ENCODE results near the gene CHST12. TPM values are rescaled to one million over a fixed set of nuclear protein-coding genes. Genes with fewer than 3 reads are reported as not detected.

Gene CHST12
- total RNA-seq, 1 experiment from 2014 or later: 12.9 TPM

DNA sequence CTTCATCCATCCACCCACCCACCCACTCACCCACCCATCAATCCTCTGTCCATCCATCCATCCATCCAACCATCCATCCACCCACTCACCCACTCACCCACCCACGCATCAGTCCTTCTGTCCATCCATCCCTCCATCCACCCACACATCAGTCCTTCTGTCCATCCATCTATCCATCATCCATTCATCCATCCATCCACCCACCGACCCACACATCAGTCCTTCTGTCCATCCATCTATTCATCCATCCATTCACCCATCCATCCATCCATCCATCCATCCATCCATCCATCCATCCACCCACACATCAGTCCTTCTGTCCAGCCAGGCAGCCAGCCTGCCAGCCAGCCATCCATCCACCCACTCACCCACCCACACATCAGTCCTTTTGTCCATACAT lies 88.6 kb downstream of the CHST12 start:
- H3K4me1 ChIP-seq (ENCODE audit: insufficient read depth, low read length): no peaks in the 10 kb centered on the region
- no peak for ATAC-seq
- H4K20me1 ChIP-seq (ENCODE audit: low read length): no peaks in the 10 kb centered on the region
- no peak overlapping the region for H3K9ac ChIP-seq (ENCODE audit: low read length)
- H3K9me2 ChIP-seq (replicated peaks; ENCODE audit: low read length): no peaks in the 10 kb centered on the region
- H3K4me2 ChIP-seq (ENCODE audit: low read length): no peak overlapping the region
- H3K79me2 ChIP-seq (ENCODE audit: low read length): no peaks in the 10 kb centered on the region
- no peaks in the 10 kb centered on the region for H3K36me3 ChIP-seq (ENCODE audit: low read depth, low read length)
- H2AFZ ChIP-seq (ENCODE audit: low read length): no peak overlapping the region
- H3K27me3 ChIP-seq (ENCODE audit: low read length): no peaks in the 10 kb centered on the region
- TF ChIP-seq, protein P1, sequence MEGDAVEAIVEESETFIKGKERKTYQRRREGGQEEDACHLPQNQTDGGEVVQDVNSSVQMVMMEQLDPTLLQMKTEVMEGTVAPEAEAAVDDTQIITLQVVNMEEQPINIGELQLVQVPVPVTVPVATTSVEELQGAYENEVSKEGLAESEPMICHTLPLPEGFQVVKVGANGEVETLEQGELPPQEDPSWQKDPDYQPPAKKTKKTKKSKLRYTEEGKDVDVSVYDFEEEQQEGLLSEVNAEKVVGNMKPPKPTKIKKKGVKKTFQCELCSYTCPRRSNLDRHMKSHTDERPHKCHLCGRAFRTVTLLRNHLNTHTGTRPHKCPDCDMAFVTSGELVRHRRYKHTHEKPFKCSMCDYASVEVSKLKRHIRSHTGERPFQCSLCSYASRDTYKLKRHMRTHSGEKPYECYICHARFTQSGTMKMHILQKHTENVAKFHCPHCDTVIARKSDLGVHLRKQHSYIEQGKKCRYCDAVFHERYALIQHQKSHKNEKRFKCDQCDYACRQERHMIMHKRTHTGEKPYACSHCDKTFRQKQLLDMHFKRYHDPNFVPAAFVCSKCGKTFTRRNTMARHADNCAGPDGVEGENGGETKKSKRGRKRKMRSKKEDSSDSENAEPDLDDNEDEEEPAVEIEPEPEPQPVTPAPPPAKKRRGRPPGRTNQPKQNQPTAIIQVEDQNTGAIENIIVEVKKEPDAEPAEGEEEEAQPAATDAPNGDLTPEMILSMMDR (conservative IDR thresholded peaks at IDR 0.05; ENCODE audit: low read depth, low read length): no peak
- no peak for TF ChIP-seq EZH2phosphoT487 (IDR thresholded peaks at IDR 0.05; ENCODE audit: borderline replicate concordance, low read length)
- TF ChIP-seq EZH2 (IDR thresholded peaks at IDR 0.05; ENCODE audit: low read length, unreplicated experiment): no peak
- no peak overlapping the region for H3K27ac ChIP-seq (ENCODE audit: low read length)
- ChIA-PET POLR2A (ENCODE audit: unreplicated experiment) (no interaction called here), CTCF (no interaction called here)
- H3F3A ChIP-seq (ENCODE audit: low read length, unreplicated experiment): no peaks in the 10 kb centered on the region
- BruUV-seq (replicated peaks): no TSS peak
- intact Hi-C loops (cut with micrococcal nuclease): no loop called here
- H3K9me3 ChIP-seq (ENCODE audit: low read length): no peaks in the 10 kb centered on the region
- DNase-seq: no peak
- H3K4me3 ChIP-seq (ENCODE audit: low read length): no peak overlapping the region

DNA sequence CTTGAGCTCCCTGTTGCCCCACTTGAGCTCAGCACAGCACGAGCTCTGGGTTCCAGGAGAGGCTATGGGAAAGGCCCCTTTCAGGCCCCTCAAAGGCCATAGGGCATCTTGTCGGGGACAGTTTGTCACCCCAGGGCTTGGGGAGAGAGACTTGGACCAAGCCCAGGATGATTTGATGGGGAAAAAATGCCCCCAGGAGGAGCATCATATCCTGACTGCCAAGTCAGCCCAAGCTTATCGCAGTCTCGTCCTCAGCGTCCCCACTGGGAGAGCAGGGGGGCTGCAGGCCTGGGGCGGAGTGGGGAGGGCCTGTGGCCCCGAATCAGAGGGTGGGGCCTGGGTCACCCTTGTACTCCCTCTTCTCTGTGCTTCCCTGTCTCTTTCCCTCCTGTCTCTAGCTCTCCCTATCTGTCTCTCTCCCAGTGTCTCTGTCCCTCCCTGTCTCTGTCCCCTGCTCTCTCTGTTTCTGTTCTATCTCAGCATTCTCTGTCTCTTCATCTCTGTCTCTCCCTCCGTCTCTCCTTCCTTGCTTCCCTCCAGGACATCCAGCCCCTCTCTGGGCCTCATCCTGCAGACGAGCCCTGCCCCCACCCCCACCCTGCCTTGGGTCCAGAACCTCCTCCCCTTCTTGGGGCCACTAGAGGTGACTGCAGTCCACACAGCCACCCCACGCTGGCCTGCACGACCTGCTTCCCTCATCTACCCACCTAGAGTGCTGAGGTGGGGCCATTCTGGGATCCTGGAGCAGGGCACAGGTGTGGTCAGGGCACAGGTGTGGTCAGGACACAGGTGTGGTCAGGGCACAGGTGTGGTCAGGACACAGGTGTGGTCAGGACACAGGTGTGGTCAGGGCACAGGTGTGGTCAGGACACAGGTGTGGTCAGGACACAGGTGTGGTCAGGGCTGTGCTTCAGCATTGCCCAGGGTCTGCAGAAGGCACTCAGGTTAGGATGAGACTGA lies 90.1 kb downstream of the CHST12 start:
- H4K20me1 ChIP-seq (ENCODE audit: low read length): no peaks in the 10 kb centered on the region
- H3K4me2 ChIP-seq (ENCODE audit: low read length): no peak overlapping the region
- no peaks in the 10 kb centered on the region for H3K27me3 ChIP-seq (ENCODE audit: low read length)
- no peaks in the 10 kb centered on the region for H3K4me1 ChIP-seq (ENCODE audit: insufficient read depth, low read length)
- no peaks in the 10 kb centered on the region for H3K9me2 ChIP-seq (replicated peaks; ENCODE audit: low read length)
- CTCF ChIA-PET: no interaction called here
- H3K4me3 ChIP-seq (ENCODE audit: low read length): no peak overlapping the region
- BruUV-seq (replicated peaks): no TSS peak
- no peaks in the 10 kb centered on the region for H3K79me2 ChIP-seq (ENCODE audit: low read length)
- H3K9ac ChIP-seq (ENCODE audit: low read length): no peak overlapping the region
- ATAC-seq: peak; percentile 10; the same call in 1 of the 2 replicates
- no peak overlapping the region for H3K27ac ChIP-seq (ENCODE audit: low read length)
- H3K36me3 ChIP-seq (ENCODE audit: low read depth, low read length): no peaks in the 10 kb centered on the region
- H2AFZ ChIP-seq (ENCODE audit: low read length): no peak overlapping the region
- no peaks in the 10 kb centered on the region for H3K9me3 ChIP-seq (ENCODE audit: low read length)
- no peak for TF ChIP-seq EZH2phosphoT487 (IDR thresholded peaks at IDR 0.05; ENCODE audit: borderline replicate concordance, low read length)
- no peak for TF ChIP-seq EZH2 (IDR thresholded peaks at IDR 0.05; ENCODE audit: low read length, unreplicated experiment)
- TF ChIP-seq, protein P1 (conservative IDR thresholded peaks at IDR 0.05; ENCODE audit: low read depth, low read length): no peak
- POLR2A ChIA-PET (ENCODE audit: unreplicated experiment): no interaction called here
- intact Hi-C loops (cut with micrococcal nuclease): no loop called here
- no peaks in the 10 kb centered on the region for H3F3A ChIP-seq (ENCODE audit: low read length, unreplicated experiment)
- no peak for DNase-seq
